ENCODE measurements around the gene TMEM143. TPM values are rescaled to one million over a fixed set of nuclear protein-coding genes. Genes with fewer than 3 reads are reported as not detected.

TMEM143 gene
- total RNA-seq, 1 experiment from 2014 or later = 15.2 TPM

DNA sequence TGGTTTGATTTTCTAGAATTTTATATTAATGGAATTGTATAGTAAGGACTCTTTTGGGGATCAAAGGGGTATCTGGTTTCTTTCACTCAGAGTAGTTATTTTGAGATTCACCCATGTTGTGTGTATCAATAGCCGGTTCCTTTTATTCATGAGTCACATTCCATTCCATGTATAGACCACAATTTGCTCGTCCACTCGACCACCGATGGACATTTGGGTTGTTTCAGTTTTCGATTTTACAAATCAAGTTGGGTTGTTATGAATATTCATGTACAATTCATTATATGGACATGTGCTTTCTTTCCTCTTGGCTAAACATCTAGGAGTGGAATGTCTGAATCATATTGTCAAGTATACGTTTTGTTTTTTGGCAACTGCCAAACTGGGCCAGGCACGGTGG lies 48.0 kb downstream of the TMEM143 start:
- no peaks in the 10 kb centered on the region for H4K20me1 ChIP-seq (ENCODE audit: control insufficient read depth, insufficient read depth, insufficient read length)
- H2BK120ac ChIP-seq (ENCODE audit: low read depth, low read length, poor library complexity, severe bottlenecking) = no peak overlapping the region
- no peak overlapping the region for H4K5ac ChIP-seq (ENCODE audit: insufficient read length, low read depth, low read length)
- Mint-ChIP-seq H3K27ac (no peak overlapping the region), H3K9me3 (no peaks in the 10 kb centered on the region), H3K27me3 (ENCODE audit: low read depth) (peaks cover 2% of the 10 kb centered on the region; the same call in 1 of the 2 replicates), H3K4me3 (no peak overlapping the region), H3K4me1 (peaks cover 17 to 26% of the 10 kb centered on the region in 2 experiments), H3K36me3 (ENCODE audit: insufficient read depth in 1 of 3, low read depth in 3 of 3) (no peaks in the 10 kb centered on the region; a peak in 1 of 7 replicates)
- H3K14ac ChIP-seq (ENCODE audit: insufficient read depth, low read length) = no peak overlapping the region
- H3K9me3 ChIP-seq (ENCODE audit: control insufficient read depth, low read depth, low read length) = no peaks in the 10 kb centered on the region
- H3K18ac ChIP-seq (ENCODE audit: insufficient read length, low read depth, low read length) = no peak overlapping the region
- no peak overlapping the region for H2BK20ac ChIP-seq (ENCODE audit: low read depth, low read length, poor library complexity, severe bottlenecking)
- no peak overlapping the region for H2AFZ ChIP-seq (ENCODE audit: low read length)
- H3K56ac ChIP-seq (ENCODE audit: insufficient read length, low read depth, low read length) = no peak overlapping the region
- no peaks in the 10 kb centered on the region for H3K4me1 ChIP-seq (ENCODE audit: insufficient read depth, low read length)
- no peak overlapping the region for H3K4me2 ChIP-seq (ENCODE audit: insufficient read depth, insufficient read length, low read length)
- TF ChIP-seq CTCF (conservative IDR thresholded peaks at IDR 0.05) = no peak
- H2BK5ac ChIP-seq (ENCODE audit: insufficient read length, low read length) = no peak overlapping the region
- H3K27ac ChIP-seq (ENCODE audit: insufficient read length, low read depth, low read length) = no peak overlapping the region
- no peak overlapping the region for H2AK5ac ChIP-seq (ENCODE audit: insufficient read length, low read length)
- H3K23me2 ChIP-seq (ENCODE audit: insufficient read length, low read depth, low read length, poor library complexity, severe bottlenecking) = no peaks in the 10 kb centered on the region
- H3K9ac ChIP-seq (ENCODE audit: extremely low read depth, insufficient read length, low read length) = no peak overlapping the region
- H3T11ph ChIP-seq (ENCODE audit: low read length) = no peak overlapping the region
- H3K27me3 ChIP-seq (ENCODE audit: insufficient read depth, low read length) = no peaks in the 10 kb centered on the region
- H4K91ac ChIP-seq (ENCODE audit: insufficient read length, low read depth, low read length) = no peak overlapping the region
- no peak overlapping the region for H2BK12ac ChIP-seq (ENCODE audit: insufficient read length, low read depth, low read length)
- no peaks in the 10 kb centered on the region for H3K79me2 ChIP-seq (ENCODE audit: insufficient read depth, low read length)
- WGBS (ENCODE audit: extremely low coverage, insufficient read length, low lambda C conversion rate) = no CpG with 5 or more reads among the region's 7 CpGs
- no peak for DNase-seq
- H3K79me1 ChIP-seq (ENCODE audit: insufficient read depth, low read depth, low read length, poor library complexity, severe bottlenecking) = no peaks in the 10 kb centered on the region
- no peak overlapping the region for H3K4ac ChIP-seq (ENCODE audit: low read depth, low read length)
- no peak overlapping the region for H3K23ac ChIP-seq (ENCODE audit: insufficient read length, low read depth, low read length)
- H4K8ac ChIP-seq (replicated peaks; ENCODE audit: insufficient read length, low read depth, low read length) = no peak overlapping the region
- H2BK15ac ChIP-seq (ENCODE audit: low read depth, low read length) = no peak overlapping the region
